Epithelial cell of proximal tubule (primary cell): Measurements from ENCODE around the gene NOX4. TPM values are rescaled to one million over a fixed set of nuclear protein-coding genes. Genes with fewer than 3 reads are reported as not detected.

Experiments used
- DNase-seq: peaks from one replicate; pipeline ENCODE4 v3.0.0-alpha.2; 2011; ENCODE audit warnings: low read depth
- H3K4me3 ChIP-seq: 2 replicates; pipeline ENCODE4 v1.5.1; 2011; ENCODE audit warnings: low read depth, mild to moderate bottlenecking, low read length
- total RNA-seq: library from RNA; depleted of rRNA; stranded (reverse); fragments of >200 nt; gene quantifications from 2 replicates; pipeline ENCODE4 v1.2.3, GENCODE V29; 2015
- TF ChIP-seq, protein P1 (sequence below): conservative IDR thresholded peaks from 2 replicates; pipeline ENCODE4 v1.5.1; 2012; ENCODE audit warnings: low read depth, mild to moderate bottlenecking, low read length

The NOX4 gene
- total RNA-seq, 1 donor from 2014 or later: 11.6 TPM

- TF ChIP-seq, protein P1, sequence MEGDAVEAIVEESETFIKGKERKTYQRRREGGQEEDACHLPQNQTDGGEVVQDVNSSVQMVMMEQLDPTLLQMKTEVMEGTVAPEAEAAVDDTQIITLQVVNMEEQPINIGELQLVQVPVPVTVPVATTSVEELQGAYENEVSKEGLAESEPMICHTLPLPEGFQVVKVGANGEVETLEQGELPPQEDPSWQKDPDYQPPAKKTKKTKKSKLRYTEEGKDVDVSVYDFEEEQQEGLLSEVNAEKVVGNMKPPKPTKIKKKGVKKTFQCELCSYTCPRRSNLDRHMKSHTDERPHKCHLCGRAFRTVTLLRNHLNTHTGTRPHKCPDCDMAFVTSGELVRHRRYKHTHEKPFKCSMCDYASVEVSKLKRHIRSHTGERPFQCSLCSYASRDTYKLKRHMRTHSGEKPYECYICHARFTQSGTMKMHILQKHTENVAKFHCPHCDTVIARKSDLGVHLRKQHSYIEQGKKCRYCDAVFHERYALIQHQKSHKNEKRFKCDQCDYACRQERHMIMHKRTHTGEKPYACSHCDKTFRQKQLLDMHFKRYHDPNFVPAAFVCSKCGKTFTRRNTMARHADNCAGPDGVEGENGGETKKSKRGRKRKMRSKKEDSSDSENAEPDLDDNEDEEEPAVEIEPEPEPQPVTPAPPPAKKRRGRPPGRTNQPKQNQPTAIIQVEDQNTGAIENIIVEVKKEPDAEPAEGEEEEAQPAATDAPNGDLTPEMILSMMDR: no peak
- H3K4me3 ChIP-seq: no peak overlapping the region
- no peak for DNase-seq
These were observed 43.3 kb downstream of the NOX4 start for GRCh38 chr11:89447845-89448244.

- peak; percentile 31 for DNase-seq
- TF ChIP-seq, protein P1: no peak
- no peak overlapping the region for H3K4me3 ChIP-seq
These were observed 47.5 kb downstream of the NOX4 start for GRCh38 chr11:89443361-89444322.

- TF ChIP-seq, protein P1: no peak
- DNase-seq: no peak
- no peak overlapping the region for H3K4me3 ChIP-seq
These were observed 48.4 kb downstream of the NOX4 start for GRCh38 chr11:89442801-89443200.

DNA sequence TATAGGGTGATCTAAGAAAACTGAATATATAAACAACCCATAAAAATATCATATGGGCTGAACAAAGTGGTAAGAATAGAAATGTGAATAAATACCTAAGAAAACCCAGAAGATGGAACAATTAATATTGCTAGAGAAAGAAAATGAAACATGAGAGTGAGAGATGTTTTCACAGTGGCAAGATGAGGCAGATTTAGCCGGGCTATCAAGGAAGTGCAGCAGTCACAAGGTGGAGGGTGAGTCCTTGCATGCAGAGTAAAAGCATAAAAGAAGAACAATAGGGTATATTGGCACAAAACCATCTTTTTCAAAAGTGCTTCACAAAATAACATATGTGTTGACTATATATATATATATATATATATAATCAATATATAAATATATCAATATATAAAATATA is 49.6 kb downstream of the NOX4 start:
- TF ChIP-seq, protein P1: no peak
- no peak overlapping the region for H3K4me3 ChIP-seq
- no peak for DNase-seq

GRCh38 chr11:89437317-89437716 is 53.9 kb downstream of the NOX4 start:
- DNase-seq: no peak
- no peak overlapping the region for H3K4me3 ChIP-seq
- TF ChIP-seq, protein P1: no peak

DNA sequence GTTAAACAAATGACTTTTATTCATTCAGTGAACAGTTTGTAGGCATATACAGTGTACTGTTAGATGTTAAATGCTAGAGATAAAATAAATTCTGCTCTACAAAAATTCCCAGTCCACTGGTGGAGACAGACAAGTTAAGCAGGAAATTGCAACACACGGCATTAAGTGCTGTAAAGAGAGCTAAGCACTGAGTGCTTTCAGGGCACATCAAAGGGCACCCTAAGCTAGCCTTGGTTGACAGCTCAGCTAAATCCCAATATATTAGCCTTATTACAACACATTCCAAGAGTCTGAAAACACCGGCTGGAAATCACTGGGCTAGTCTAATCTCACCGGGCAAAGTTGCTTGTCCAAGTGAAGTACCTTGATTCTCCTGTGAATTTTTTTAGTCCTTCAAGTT is 55.1 kb downstream of the NOX4 start:
- no peak overlapping the region for H3K4me3 ChIP-seq
- TF ChIP-seq, protein P1: no peak
- peak; percentile 86 for DNase-seq
